ENCODE measurements around the gene ATP5PD.

ATP5PD gene

GRCh38 chr17:74992223-74992622 is 54.5 kb downstream of the ATP5PD start:
- DNase-seq (ENCODE audit: insufficient read length) = no peak
- FAIRE-seq = no peak
- TF ChIP-seq POLR2A (IDR thresholded peaks at IDR 0.05; ENCODE audit: low read depth, low read length) (no peak), POLR2AphosphoS5 (IDR thresholded peaks at IDR 0.05; ENCODE audit: low read depth, low read length) (no peak), TAF1 (IDR thresholded peaks at IDR 0.05; ENCODE audit: borderline replicate concordance, low read depth, low read length) (no peak)

GRCh38 chr17:74990581-74991105 is 56.1 kb downstream of the ATP5PD start:
- TF ChIP-seq POLR2A (IDR thresholded peaks at IDR 0.05; ENCODE audit: low read depth, low read length) = no peak
- TF ChIP-seq POLR2AphosphoS5 (IDR thresholded peaks at IDR 0.05; ENCODE audit: low read depth, low read length) = no peak
- TF ChIP-seq TAF1 (IDR thresholded peaks at IDR 0.05; ENCODE audit: borderline replicate concordance, low read depth, low read length) = no peak
- no peak for DNase-seq (ENCODE audit: insufficient read length)
- FAIRE-seq = no peak

All from GM12892 (cell line).